ENCODE measurements around the gene HSPG2. TPM values are rescaled to one million over a fixed set of nuclear protein-coding genes. Genes with fewer than 3 reads are reported as not detected.

The HSPG2 gene
- total RNA-seq, 1 donor from 2014 or later: 1,732 TPM

- Mint-ChIP-seq H3K36me3 (ENCODE audit: low read depth, unreplicated experiment) (peaks cover 54% of the 10 kb centered on the region), H3K4me3 (ENCODE audit: unreplicated experiment) (peak overlapping the region; percentile 51), H3K9me3 (ENCODE audit: unreplicated experiment) (no peaks in the 10 kb centered on the region), H3K4me1 (ENCODE audit: unreplicated experiment) (no peaks in the 10 kb centered on the region), H3K27ac (ENCODE audit: unreplicated experiment) (no peak overlapping the region), H3K27me3 (ENCODE audit: unreplicated experiment) (peaks cover 43% of the 10 kb centered on the region)
- DNase-seq (ENCODE audit: low spot score): no peak
- no peak for TF ChIP-seq CTCF (IDR thresholded peaks at IDR 0.05; ENCODE audit: unreplicated experiment)
Measured at GRCh38 chr1:21838359-21839157, 98.6 kb downstream of the HSPG2 start.

GRCh38 chr1:21837476-21837875 is 99.6 kb downstream of the HSPG2 start:
- no peak for TF ChIP-seq CTCF (IDR thresholded peaks at IDR 0.05; ENCODE audit: unreplicated experiment)
- Mint-ChIP-seq H3K36me3 (ENCODE audit: low read depth, unreplicated experiment) (peaks cover 56% of the 10 kb centered on the region), H3K4me3 (ENCODE audit: unreplicated experiment) (no peak overlapping the region), H3K4me1 (ENCODE audit: unreplicated experiment) (no peaks in the 10 kb centered on the region), H3K27ac (ENCODE audit: unreplicated experiment) (peak overlapping the region; percentile 42), H3K27me3 (ENCODE audit: unreplicated experiment) (peaks cover 38% of the 10 kb centered on the region), H3K9me3 (ENCODE audit: unreplicated experiment) (no peaks in the 10 kb centered on the region)
- DNase-seq (ENCODE audit: low spot score): no peak

GRCh38 chr1:21836729-21837128 is 100.4 kb downstream of the HSPG2 start:
- DNase-seq (ENCODE audit: low spot score): no peak
- Mint-ChIP-seq H3K36me3 (ENCODE audit: low read depth, unreplicated experiment) (peaks cover 63% of the 10 kb centered on the region), H3K4me3 (ENCODE audit: unreplicated experiment) (no peak overlapping the region), H3K27ac (ENCODE audit: unreplicated experiment) (no peak overlapping the region), H3K27me3 (ENCODE audit: unreplicated experiment) (peaks cover 41% of the 10 kb centered on the region), H3K9me3 (ENCODE audit: unreplicated experiment) (no peaks in the 10 kb centered on the region), H3K4me1 (ENCODE audit: unreplicated experiment) (no peaks in the 10 kb centered on the region)
- TF ChIP-seq CTCF (IDR thresholded peaks at IDR 0.05; ENCODE audit: unreplicated experiment): no peak

GRCh38 chr1:21836010-21836409 is 101.1 kb downstream of the HSPG2 start:
- Mint-ChIP-seq H3K9me3 (ENCODE audit: unreplicated experiment) (no peaks in the 10 kb centered on the region), H3K27ac (ENCODE audit: unreplicated experiment) (no peak overlapping the region), H3K27me3 (ENCODE audit: unreplicated experiment) (peaks cover 34% of the 10 kb centered on the region), H3K4me1 (ENCODE audit: unreplicated experiment) (no peaks in the 10 kb centered on the region), H3K4me3 (ENCODE audit: unreplicated experiment) (no peak overlapping the region), H3K36me3 (ENCODE audit: low read depth, unreplicated experiment) (peaks cover 59% of the 10 kb centered on the region)
- TF ChIP-seq CTCF (IDR thresholded peaks at IDR 0.05; ENCODE audit: unreplicated experiment): no peak
- no peak for DNase-seq (ENCODE audit: low spot score)

GRCh38 chr1:21834666-21835065 is 102.4 kb downstream of the HSPG2 start:
- Mint-ChIP-seq H3K36me3 (ENCODE audit: low read depth, unreplicated experiment) (peaks cover 54% of the 10 kb centered on the region), H3K9me3 (ENCODE audit: unreplicated experiment) (no peaks in the 10 kb centered on the region), H3K4me3 (ENCODE audit: unreplicated experiment) (peak overlapping the region; percentile 87), H3K4me1 (ENCODE audit: unreplicated experiment) (no peaks in the 10 kb centered on the region), H3K27me3 (ENCODE audit: unreplicated experiment) (peaks cover 27% of the 10 kb centered on the region), H3K27ac (ENCODE audit: unreplicated experiment) (peak overlapping the region; percentile 67)
- no peak for DNase-seq (ENCODE audit: low spot score)
- TF ChIP-seq CTCF (IDR thresholded peaks at IDR 0.05; ENCODE audit: unreplicated experiment): no peak
